Measurements from ENCODE around the gene FUT9.

Gene FUT9

GRCh38 chr6:96074006-96074405, 58.2 kb downstream of the FUT9 start:
- DNase-seq = no peak

- DNase-seq = no peak
Observed at GRCh38 chr6:96075826-96076225, 60.1 kb downstream of the FUT9 start.

DNA sequence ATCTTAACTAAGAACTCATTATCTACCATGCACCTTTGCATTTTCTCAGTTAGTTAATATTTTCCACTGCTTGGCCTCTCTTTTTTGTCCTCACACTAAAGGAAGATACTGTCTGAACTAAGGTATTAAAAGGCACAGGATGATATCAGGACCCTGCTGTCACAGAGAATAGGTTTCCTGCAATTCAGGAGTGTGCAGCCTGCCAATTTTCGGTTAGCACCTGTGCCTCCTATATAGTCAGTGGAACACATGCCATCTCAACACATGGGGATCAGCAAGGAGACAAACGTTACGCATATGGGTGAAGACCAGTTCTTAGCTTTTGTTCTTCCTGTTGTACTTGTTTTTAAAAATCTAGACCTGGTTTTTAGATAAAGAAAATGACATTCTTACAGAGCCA, 71.0 kb downstream of the FUT9 start:
- DNase-seq = no peak

DNA sequence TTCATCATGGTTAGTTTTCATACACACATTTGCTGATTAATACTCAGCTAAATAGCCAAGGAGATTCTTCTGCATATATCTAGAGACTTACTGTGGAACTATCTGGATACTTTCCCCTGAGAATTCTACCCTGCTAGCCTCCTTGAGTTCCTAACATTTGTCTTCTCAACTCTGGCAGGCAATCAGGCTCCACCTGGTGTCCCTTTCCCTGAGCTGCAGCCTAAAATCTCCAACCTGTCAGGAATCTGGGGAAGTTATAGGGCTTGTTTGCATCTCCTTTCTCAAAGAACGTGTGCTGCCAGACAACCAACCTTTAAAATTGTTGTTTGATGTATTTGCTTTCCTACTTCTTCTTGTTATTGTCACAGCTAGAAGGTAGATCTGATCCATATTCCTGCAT, 73.4 kb downstream of the FUT9 start:
- DNase-seq = no peak

DNA sequence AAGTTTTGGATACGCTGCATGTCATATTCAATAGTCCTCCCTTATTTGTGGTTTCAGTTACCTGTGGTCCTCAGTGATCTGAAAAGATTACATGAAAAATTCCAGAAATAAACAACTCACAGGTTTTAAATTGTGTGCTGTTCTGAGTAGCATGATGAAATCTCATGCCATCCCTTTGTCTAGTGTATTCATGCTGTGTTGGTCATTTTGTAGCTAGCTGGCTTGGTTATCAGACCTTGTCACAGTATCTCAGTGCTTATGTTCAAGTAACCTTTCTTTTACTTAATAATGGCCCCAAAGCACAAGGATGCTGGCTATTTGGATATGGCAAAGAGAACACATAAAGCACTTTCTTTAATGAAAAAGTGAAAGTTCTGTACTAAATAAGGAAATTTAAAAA, 78.3 kb downstream of the FUT9 start:
- no peak for DNase-seq

GRCh38 chr6:96099069-96099468, 83.3 kb downstream of the FUT9 start:
- DNase-seq = no peak

GRCh38 chr6:96101564-96101963, 85.8 kb downstream of the FUT9 start:
- no peak for DNase-seq

DNA sequence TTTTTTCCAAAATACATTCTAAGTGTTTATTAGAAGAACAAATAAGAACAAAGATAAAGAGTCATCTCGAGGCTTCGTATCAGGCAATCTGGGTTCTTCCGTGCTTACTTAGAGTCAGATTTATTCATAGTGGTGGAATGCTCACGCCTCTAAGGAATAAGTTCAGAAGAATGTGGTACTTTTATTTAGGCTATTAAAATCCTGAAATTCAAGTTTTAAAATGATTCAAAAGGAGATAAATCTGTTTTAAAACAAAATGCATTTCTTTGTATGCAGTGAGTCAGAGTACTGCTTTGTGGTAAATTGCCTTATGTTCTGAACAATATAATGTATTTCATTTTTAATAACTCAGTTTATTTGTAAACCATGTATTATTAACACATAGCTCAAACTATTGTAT, 89.1 kb downstream of the FUT9 start:
- DNase-seq = no peak

GRCh38 chr6:96110878-96111277, 95.1 kb downstream of the FUT9 start:
- no peak for DNase-seq

DNA sequence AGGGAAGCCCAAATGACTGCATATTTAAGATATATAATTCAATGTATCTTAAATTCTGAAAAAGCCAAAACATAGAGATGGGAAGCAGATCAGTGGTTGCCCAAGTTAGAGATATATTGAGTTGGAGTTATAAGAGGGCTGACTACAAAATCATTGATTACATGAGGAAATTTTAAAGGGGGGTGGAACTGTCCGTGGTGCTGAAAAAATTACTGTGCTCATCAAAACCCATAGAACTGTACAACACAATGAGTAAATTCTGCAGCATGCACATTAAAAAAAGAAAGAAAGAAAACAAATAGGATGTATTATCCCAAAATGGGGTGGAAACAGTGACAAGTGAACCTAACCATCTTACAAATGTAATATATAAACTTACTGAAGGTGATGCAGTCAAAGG, 100.9 kb downstream of the FUT9 start:
- no peak for DNase-seq

- DNase-seq = no peak
Observed at GRCh38 chr6:96124778-96125177, 109.0 kb downstream of the FUT9 start.

DNA sequence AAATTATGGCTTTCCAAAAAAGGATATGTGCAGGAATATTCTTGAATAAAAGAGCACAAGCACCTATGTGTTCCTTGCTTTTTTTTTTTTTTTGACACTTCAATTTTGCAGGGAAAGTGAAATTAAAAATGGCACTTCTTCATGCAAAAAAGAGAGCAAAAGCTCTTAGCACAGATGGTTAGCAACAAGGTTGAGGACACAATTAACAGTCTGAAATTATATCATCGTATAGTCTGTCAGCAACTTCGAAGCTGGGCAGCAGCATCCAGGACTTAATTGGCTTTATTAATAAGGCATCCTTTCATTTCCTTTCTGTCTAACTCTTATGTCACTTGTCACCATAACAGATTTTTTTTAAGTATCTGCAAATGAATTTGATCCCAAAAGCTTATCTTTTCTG, 122.6 kb downstream of the FUT9 start:
- DNase-seq = no peak

DNA sequence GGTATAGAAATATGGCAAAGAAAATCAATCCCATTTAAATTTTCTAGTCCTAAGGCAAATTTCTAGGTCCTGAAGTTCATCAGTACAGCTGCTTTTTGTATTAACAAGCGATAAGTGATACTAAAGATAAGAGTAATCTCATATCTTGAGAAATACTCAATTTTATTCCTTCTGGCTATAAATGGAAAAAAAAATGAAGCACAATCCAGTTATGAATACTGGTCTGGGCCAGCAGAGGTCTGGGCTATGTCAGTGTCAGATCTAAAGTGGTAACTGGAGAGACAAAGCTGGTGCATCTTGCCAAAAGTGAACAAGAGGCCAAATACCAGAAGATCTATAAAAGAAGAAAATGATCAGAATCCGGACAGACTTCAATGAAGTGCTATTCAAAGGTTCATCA, 126.4 kb downstream of the FUT9 start:
- DNase-seq = no peak

DNA sequence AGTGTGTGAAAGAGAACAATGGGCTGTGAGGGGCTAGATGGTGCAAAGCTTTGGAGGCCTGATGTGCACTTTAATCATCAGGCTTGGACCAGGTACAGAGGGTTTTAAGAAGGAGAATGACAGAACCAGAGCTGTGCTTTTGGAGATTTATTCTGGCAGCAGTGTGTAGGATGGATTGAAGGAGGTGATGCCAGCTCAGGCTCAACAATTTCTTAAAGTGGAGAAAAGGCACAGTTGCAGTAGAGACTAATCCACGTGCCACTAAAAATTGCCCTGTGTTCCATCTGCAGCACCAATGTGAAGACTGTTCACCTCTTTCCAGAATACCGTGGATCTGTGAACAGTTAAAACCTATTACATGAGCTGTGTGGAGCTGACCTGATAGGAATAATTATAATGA, 134.7 kb downstream of the FUT9 start:
- no peak for DNase-seq

GRCh38 chr6:96151707-96152106, 135.9 kb downstream of the FUT9 start:
- DNase-seq = no peak

GRCh38 chr6:96152114-96152708, 136.4 kb downstream of the FUT9 start:
- DNase-seq = no peak

DNA sequence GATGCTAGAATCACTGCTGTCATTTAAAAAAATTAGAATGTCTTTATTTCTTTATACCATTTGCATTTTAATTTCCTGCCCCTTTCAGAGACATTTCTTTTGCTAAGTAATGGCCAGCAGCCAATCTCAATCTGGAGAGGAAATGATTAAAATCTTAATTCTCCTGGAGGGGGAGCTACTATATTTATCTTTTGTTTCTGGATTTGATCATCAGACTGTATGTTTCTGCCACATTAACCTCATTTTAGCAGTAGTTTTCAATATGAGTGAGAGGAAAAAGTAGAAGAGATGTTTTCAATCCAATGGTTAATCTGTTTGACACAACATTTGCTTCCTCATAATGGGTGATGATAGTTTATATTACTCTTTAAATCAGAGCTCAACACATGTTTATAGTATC, 138.0 kb downstream of the FUT9 start:
- DNase-seq = no peak

DNA sequence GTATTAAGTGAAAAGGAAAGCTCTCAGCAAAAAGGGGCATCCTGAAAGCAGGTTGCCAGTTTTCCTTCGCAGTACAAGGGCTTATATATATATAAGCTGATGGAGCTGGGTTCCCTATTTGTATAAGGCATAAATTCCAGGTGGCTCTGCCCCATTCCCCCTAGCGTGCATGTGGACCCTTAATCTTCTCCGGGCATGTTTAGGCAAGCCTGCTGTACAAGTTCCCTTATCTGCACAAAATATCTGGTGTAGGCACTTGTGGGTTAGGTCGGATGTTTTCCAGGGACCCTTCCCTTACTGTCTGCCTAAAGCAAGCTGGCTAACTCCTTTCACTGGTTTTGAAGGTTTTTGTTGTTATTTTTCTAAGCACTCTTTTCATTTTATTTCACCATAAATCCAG, 140.7 kb downstream of the FUT9 start:
- no peak for DNase-seq

DNA sequence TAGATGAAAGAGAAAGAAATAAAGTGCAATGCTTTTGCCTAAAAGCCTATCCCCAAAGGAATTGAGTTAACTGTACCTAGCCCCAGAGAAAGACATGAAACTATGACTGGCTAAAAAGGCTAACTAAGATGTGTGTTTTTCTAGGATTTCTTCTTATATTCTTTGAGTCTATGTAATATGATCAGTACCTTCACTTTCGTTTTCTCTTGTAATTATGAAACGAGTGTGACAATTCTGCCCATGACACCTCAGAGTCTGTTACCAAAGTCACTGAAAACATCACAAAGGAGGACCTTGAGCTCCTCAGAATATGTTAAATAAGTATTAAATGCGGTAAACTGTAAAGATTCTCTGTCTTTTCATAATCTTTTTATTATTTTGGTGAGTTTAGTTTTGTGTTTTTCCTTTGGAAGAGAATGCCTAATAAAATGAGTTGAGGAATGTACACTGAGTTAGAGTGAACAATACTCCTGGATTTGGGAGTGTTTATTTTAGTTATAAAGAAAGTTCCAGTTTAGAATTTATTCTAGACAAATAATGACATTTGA, 141.3 kb downstream of the FUT9 start:
- DNase-seq = no peak

- DNase-seq = no peak
Observed at GRCh38 chr6:96162711-96163120, 146.9 kb downstream of the FUT9 start.

GRCh38 chr6:96164802-96165201, 149.0 kb downstream of the FUT9 start:
- DNase-seq = no peak

- DNase-seq = no peak
Observed at GRCh38 chr6:96171112-96171511, 155.3 kb downstream of the FUT9 start.

DNA sequence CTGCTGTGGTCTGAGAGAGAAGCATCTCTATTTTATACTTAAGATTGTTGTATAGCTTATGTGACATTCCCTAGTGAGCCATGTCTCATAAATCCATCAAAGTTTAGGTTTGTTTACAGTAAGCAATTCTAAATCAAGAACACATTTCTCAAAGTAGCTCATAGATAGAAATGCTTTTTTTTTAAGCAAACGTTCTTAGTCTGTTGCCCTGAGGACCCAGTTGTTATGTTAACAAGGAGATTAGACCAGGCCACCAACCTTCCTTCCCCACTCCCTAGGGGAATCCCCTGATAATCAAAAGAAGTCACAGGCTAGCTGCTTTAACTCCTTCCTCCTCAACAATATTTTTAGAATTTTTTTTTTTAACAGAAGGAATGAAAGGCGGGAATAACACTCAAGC, 169.0 kb downstream of the FUT9 start:
- no peak for DNase-seq

DNA sequence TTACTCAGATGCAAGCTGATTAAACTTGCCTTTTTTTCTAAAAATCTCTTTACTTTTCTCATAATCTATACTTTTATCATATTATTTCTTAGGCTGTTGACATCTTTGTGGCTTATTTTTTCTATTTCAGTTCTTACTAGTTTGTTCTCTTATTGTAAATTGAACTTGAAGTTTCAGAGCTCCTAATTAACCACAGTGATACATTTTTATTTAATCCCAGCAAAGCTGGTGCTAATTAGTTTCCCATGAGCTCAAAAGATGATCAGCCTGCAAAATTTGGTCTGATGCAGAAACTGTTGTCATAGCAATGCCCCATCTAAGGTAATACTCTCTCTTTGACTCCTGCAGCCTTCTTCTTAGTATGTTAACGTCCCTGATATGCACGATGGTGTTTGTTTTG, 170.3 kb downstream of the FUT9 start:
- DNase-seq = no peak

GRCh38 chr6:96186516-96187195, 170.9 kb downstream of the FUT9 start:
- no peak for DNase-seq

Measured in NCI-H1092 treated with DMSO at 0.1 percent for 48 hours (cell line).